Fibroblast of lung (primary cell): ENCODE measurements around the gene C12orf42. TPM values are rescaled to one million over a fixed set of nuclear protein-coding genes. Genes with fewer than 3 reads are reported as not detected.
A peak's percentile ranks its signal among the peaks of the same experiment; 100 is the strongest.

Experiments used
- DNase-seq, 2 donors: peaks; one replicate each; pipeline versions ENCODE4 v3.0.0 to v3.0.0-alpha.2; 2010; ENCODE audit warnings: low read depth in 2 of 2
- H2AFZ ChIP-seq: 2 replicates; pipeline ENCODE4 v1.5.1; 2012; ENCODE audit warnings: low read length, control low read depth, inconsistent platforms
- H3K27ac ChIP-seq: 2 replicates; pipeline ENCODE4 v1.5.1; 2011; ENCODE audit warnings: low read length, control low read depth; ENCODE audit not compliant: insufficient read depth
- H3K27me3 ChIP-seq: 2 replicates; pipeline ENCODE4 v1.5.1; 2011; ENCODE audit warnings: mild to moderate bottlenecking, low read length; ENCODE audit not compliant: control insufficient read depth, insufficient read depth
- H3K36me3 ChIP-seq: 2 replicates; pipeline ENCODE4 v1.5.1; 2011; ENCODE audit warnings: low read length; ENCODE audit not compliant: control insufficient read depth, insufficient read depth
- H3K4me1 ChIP-seq: 2 replicates; pipeline ENCODE4 v1.5.1; 2011; ENCODE audit warnings: low read length; ENCODE audit not compliant: control insufficient read depth, insufficient read depth; ENCODE audit errors: extremely low read depth
- H3K4me2 ChIP-seq: 2 replicates; pipeline ENCODE4 v1.5.1; 2011; ENCODE audit warnings: low read length, control low read depth; ENCODE audit not compliant: insufficient read depth; ENCODE audit errors: extremely low read depth
- H3K4me3 ChIP-seq, 4 experiments: fragments of 200-600 bp in 1 of 4; sonication (generic) in 1 of 4; replicated peaks in 1 of 4; 2 replicates each; pipeline ENCODE4 v1.5.1; 2011 to 2016; ENCODE audit warnings: low read length in 4 of 4, low read depth in 3 of 4, mild to moderate bottlenecking in 3 of 4, control low read depth in 2 of 4, inconsistent platforms in 1 of 4, mixed read lengths in 1 of 4; ENCODE audit not compliant: insufficient read depth in 1 of 4; ENCODE audit errors: control extremely low read depth in 1 of 4
- H3K79me2 ChIP-seq: 2 replicates; pipeline ENCODE4 v1.5.1; 2012; ENCODE audit warnings: mild to moderate bottlenecking, low read length, inconsistent platforms; ENCODE audit not compliant: control insufficient read depth, insufficient read depth
- H3K9ac ChIP-seq: 2 replicates; pipeline ENCODE4 v1.5.1; 2011; ENCODE audit warnings: mild to moderate bottlenecking, low read length, control low read depth; ENCODE audit not compliant: insufficient read depth
- H3K9me3 ChIP-seq: 2 replicates; pipeline ENCODE4 v1.5.1; 2012; ENCODE audit warnings: low read depth, low read length; ENCODE audit not compliant: control insufficient read depth, insufficient read depth
- H4K20me1 ChIP-seq: 2 replicates; pipeline ENCODE4 v1.5.1; 2011; ENCODE audit warnings: low read length; ENCODE audit not compliant: control insufficient read depth, insufficient read depth; ENCODE audit errors: extremely low read depth
- CTCF ChIP-seq, 2 donors: IDR thresholded peaks in 1 of 2; conservative IDR thresholded peaks in 1 of 2; 1 replicate in 1 of 2; 2 replicates in 1 of 2; pipeline ENCODE4 v1.5.1; 2011 to 2012; ENCODE audit warnings: low read length in 2 of 2, control low read depth in 1 of 2, inconsistent platforms in 1 of 2, low read depth in 1 of 2, mild to moderate bottlenecking in 1 of 2
- EZH2 ChIP-seq: IDR thresholded peaks from 2 replicates; pipeline ENCODE4 v1.5.1; 2012; ENCODE audit warnings: low read length, control low read depth, mild to moderate bottlenecking; ENCODE audit errors: missing control alignments
- polyA minus RNA-seq: library from RNA; depleted of rRNA, polyadenylated mRNA; stranded (reverse); fragments of >200 nt; gene quantifications from 2 replicates; pipeline ENCODE4 v1.2.3, GENCODE V29; 2011; ENCODE audit warnings: low replicate concordance
- polyA plus RNA-seq, 2 donors: library from polyadenylated mRNA; depleted of rRNA in 1 of 2; stranded (reverse) in 1 of 2; unstranded in 1 of 2; fragments of >200 nt; gene quantifications; 2 replicates each; pipeline ENCODE4 v1.2.1, GENCODE V29; 2011 to 2012; ENCODE audit warnings: missing spikeins in 1 of 2
- total RNA-seq: library from RNA; depleted of rRNA; stranded (reverse); fragments of >200 nt; gene quantifications from 2 replicates; pipeline ENCODE4 v1.2.1, GENCODE V29; 2014

C12orf42 gene
- total RNA-seq (not detected in 2 replicates), polyA plus RNA-seq (not detected in 2 replicates), polyA minus RNA-seq (not detected in 2 replicates)
- polyA plus RNA-seq (2012) = not detected in 2 replicates

DNA sequence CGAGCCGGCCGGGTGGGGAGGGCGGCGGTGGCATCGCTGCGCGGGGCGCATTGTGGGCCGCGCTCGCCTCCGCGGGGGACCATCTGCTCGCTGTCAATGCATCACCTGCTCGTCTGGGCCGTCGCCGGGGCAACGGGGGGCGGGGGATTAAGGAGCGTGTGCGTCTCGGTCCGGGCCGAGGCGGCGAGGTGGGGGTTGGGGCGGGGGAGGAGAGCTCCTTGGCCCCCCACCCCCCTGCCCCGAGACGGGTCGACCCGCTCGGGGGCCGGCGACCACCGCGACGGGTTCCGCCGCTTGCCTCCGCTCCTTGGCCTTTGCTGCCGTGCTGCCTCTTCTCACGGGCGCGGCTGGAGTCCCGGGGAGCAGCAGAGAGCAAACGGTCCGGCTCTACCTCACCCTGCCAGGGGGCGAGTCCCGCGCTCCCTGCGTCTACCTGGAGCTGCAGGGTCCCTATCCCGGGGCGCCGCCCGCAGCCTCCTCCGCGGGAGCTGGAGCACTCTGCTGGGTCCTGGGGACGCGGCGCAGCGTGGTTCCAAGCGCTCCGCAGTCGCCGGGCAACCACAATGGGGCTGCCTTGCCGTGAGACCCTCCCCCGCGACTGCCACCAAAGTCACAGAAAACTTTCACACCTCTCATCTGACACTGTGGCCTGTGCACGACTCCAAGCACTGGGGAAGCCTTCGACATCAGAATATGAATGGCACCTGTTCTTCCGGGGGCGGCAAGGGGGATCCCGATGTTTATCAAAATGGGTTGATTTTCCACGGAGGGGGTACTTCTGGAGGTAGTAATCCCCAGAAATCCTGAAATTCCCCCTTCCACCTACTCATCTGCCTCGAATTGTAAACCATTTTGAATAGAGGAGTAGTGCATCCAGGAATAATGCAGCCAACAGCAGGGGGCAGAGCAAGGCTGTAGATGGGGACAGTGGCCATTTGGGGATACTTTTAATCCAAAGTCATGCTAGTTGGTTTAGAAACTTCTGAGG, at the start of gene C12orf42:
TSS of gene C12orf42 (minus strand) at position 500 of the 988 bp plus-strand sequence. CDS start 17,542 bp downstream, outside the sequence.
- no peaks in the 10 kb centered on the region for H3K36me3 ChIP-seq
- H3K4me1 ChIP-seq = no peaks in the 10 kb centered on the region
- H3K9me3 ChIP-seq = no peaks in the 10 kb centered on the region
- TF ChIP-seq CTCF (conservative IDR thresholded peaks at IDR 0.05 in 1 of 2, IDR thresholded peaks at IDR 0.05 in 1 of 2; ENCODE audit: low read depth in 1 of 2, low read length in 2 of 2) (peak; percentile 33 to 47), EZH2 (no peak)
- no peak within 1 kb of the TSS for H3K27ac ChIP-seq
- H3K27me3 ChIP-seq = no peaks in the 10 kb centered on the region
- peak within 1 kb of the TSS in 1 of 4 experiments; percentile 25 for H3K4me3 ChIP-seq
- no peaks in the 10 kb centered on the region for H3K79me2 ChIP-seq
- H2AFZ ChIP-seq = no peak within 1 kb of the TSS
- DNase-seq = peak in 1 of 2 donors; percentile 15
- no peak within 1 kb of the TSS for H3K4me2 ChIP-seq
- H4K20me1 ChIP-seq = no peaks in the 10 kb centered on the region
- no peak within 1 kb of the TSS for H3K9ac ChIP-seq

DNA sequence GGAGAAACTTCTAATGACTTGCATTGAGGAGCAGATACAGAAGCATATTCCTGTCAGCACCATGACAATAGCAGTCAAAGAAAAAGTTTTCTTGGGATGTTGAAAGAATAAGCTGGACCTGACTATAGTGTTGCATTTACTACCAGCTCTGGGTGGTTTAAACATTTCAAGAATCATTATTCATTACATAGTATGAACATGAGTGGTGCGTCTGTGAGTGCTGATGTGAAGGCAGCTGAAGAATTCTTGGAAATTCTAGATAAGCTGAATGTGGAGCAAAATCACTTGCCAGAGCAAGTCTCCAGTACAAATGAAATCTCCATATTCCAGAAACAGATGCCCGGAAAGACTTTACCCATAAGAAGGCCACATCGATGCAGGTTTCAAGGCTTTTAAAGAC, 46.3 kb upstream of the C12orf42 start:
- H3K4me2 ChIP-seq = no peak overlapping the region
- H3K9ac ChIP-seq = no peak overlapping the region
- no peaks in the 10 kb centered on the region for H3K36me3 ChIP-seq
- no peaks in the 10 kb centered on the region for H4K20me1 ChIP-seq
- no peak overlapping the region for H3K4me3 ChIP-seq
- H3K4me1 ChIP-seq = no peaks in the 10 kb centered on the region
- DNase-seq = no peak
- H3K9me3 ChIP-seq = no peaks in the 10 kb centered on the region
- no peaks in the 10 kb centered on the region for H3K79me2 ChIP-seq
- no peak overlapping the region for H2AFZ ChIP-seq
- no peaks in the 10 kb centered on the region for H3K27me3 ChIP-seq
- no peak for TF ChIP-seq EZH2
- no peak overlapping the region for H3K27ac ChIP-seq

GRCh38 chr12:103540319-103540718, 44.6 kb upstream of the C12orf42 start:
- Histone ChIP-seq H3K27ac (no peak overlapping the region), H2AFZ (no peak overlapping the region), H3K4me2 (no peak overlapping the region), H3K79me2 (no peaks in the 10 kb centered on the region), H3K9ac (no peak overlapping the region), H4K20me1 (no peaks in the 10 kb centered on the region), H3K27me3 (no peaks in the 10 kb centered on the region), H3K4me3 (no peak overlapping the region), H3K9me3 (no peaks in the 10 kb centered on the region), H3K4me1 (no peaks in the 10 kb centered on the region), H3K36me3 (no peaks in the 10 kb centered on the region)
- TF ChIP-seq CTCF (conservative IDR thresholded peaks at IDR 0.05 in 1 of 2, IDR thresholded peaks at IDR 0.05 in 1 of 2; ENCODE audit: low read depth in 1 of 2, low read length in 2 of 2) (no peak), EZH2 (no peak)
- DNase-seq = no peak
